Neural cell (in vitro differentiated cells): ENCODE measurements around the gene TOP1. TPM values are rescaled to one million over a fixed set of nuclear protein-coding genes. Genes with fewer than 3 reads are reported as not detected.

Experiments used
- H2AFZ ChIP-seq: fragments of 200-600, 300-800 bp; sonication (generic), shearing (Covaris generic); 2 replicates; pipeline ENCODE4 v1.6.0; 2014; ENCODE audit warnings: low read depth, mild to moderate bottlenecking, antibody characterized with exemption, low read length, moderate library complexity
- H3F3A ChIP-seq: fragments of 200-600 bp; shearing (Covaris generic); 2 replicates; pipeline ENCODE4 v1.6.1; 2016; ENCODE audit warnings: mild to moderate bottlenecking, moderate library complexity, mixed read lengths, antibody characterized with exemption, low read length; ENCODE audit not compliant: insufficient read depth, poor library complexity, severe bottlenecking
- H3K27ac ChIP-seq: fragments of 200-600, 300-800 bp; sonication (generic), shearing (Covaris generic); 2 replicates; pipeline ENCODE4 v1.5.1; 2014; ENCODE audit warnings: mild to moderate bottlenecking, low read length, moderate library complexity
- H3K27me3 ChIP-seq: fragments of 300-800, 200-600 bp; sonication (generic), shearing (Covaris generic); 2 replicates; pipeline ENCODE4 v1.6.0; 2014; ENCODE audit warnings: mild to moderate bottlenecking, low read depth, low read length, moderate library complexity; ENCODE audit not compliant: insufficient read depth
- H3K36me3 ChIP-seq: fragments of 300-800, 200-600 bp; sonication (generic), shearing (Covaris generic); 2 replicates; pipeline ENCODE4 v1.5.1; 2014; ENCODE audit warnings: mild to moderate bottlenecking, antibody characterized with exemption, low read length, moderate library complexity; ENCODE audit not compliant: insufficient read depth
- H3K4me2 ChIP-seq: fragments of 300-800, 200-600 bp; sonication (generic), shearing (Covaris generic); 2 replicates; pipeline ENCODE4 v1.6.0; 2014; ENCODE audit warnings: mild to moderate bottlenecking, low read length
- H3K4me3 ChIP-seq: fragments of 300-800, 200-600 bp; sonication (generic), shearing (Covaris generic); 2 replicates; pipeline ENCODE4 v1.5.1; 2014; ENCODE audit warnings: mild to moderate bottlenecking, low read length, moderate library complexity
- H3K79me2 ChIP-seq: fragments of 200-600 bp; shearing (Covaris generic); replicated peaks from 2 replicates; pipeline ENCODE4 v1.6.0; 2014; ENCODE audit warnings: mild to moderate bottlenecking, low read length, moderate library complexity; ENCODE audit not compliant: insufficient read depth
- H3K9ac ChIP-seq: fragments of 300-800, 200-600 bp; sonication (generic), shearing (Covaris generic); 2 replicates; pipeline ENCODE4 v1.6.1; 2016; ENCODE audit warnings: mild to moderate bottlenecking, low read length, mixed read lengths
- H3K9me2 ChIP-seq: fragments of 200-600 bp; shearing (Covaris generic); 2 replicates; pipeline ENCODE4 v1.6.1; 2016; ENCODE audit warnings: mild to moderate bottlenecking, low read length, mixed read lengths; ENCODE audit not compliant: insufficient read depth
- H3K9me3 ChIP-seq: fragments of 200-600, 300-800 bp; sonication (generic), shearing (Covaris generic); 2 replicates; pipeline ENCODE4 v1.6.1; 2016; ENCODE audit warnings: mild to moderate bottlenecking, mixed run types, low read length, moderate library complexity, mixed read lengths
- H4K20me1 ChIP-seq: fragments of 200-600 bp; shearing (Covaris generic); 2 replicates; pipeline ENCODE4 v1.6.1; 2016; ENCODE audit warnings: mild to moderate bottlenecking, mixed run types; ENCODE audit not compliant: insufficient read depth
- CTCF ChIP-seq: fragments of 450-650 bp; IDR thresholded peaks from 2 replicates; pipeline ENCODE4 v1.5.1; 2014; ENCODE audit warnings: antibody characterized with exemption, mild to moderate bottlenecking, moderate library complexity; ENCODE audit not compliant: poor library complexity, severe bottlenecking
- EP300 ChIP-seq: fragments of 450-650 bp; conservative IDR thresholded peaks from 2 replicates; pipeline ENCODE4 v1.6.1; 2014; ENCODE audit warnings: antibody characterized with exemption, mild to moderate bottlenecking, moderate library complexity; ENCODE audit not compliant: poor library complexity, severe bottlenecking
- EZH2 ChIP-seq: fragments of 200-600, 300-800 bp; shearing (Covaris generic), sonication (generic); IDR thresholded peaks from 2 replicates; pipeline ENCODE4 v1.6.1; 2014; ENCODE audit warnings: antibody characterized with exemption, low read length, borderline replicate concordance, mild to moderate bottlenecking; ENCODE audit not compliant: insufficient read depth, poor library complexity, severe bottlenecking
- MXI1 ChIP-seq: fragments of 450-650 bp; conservative IDR thresholded peaks from 2 replicates; pipeline ENCODE4 v1.6.1; 2014; ENCODE audit warnings: antibody characterized with exemption, mild to moderate bottlenecking; ENCODE audit not compliant: poor library complexity, severe bottlenecking
- POLR2AphosphoS5 ChIP-seq: IDR thresholded peaks from 2 replicates; pipeline ENCODE4 v1.6.1; 2012
- RAD21 ChIP-seq: fragments of 450-650 bp; conservative IDR thresholded peaks from 2 replicates; pipeline ENCODE4 v1.6.1; 2014; ENCODE audit warnings: antibody characterized with exemption, mild to moderate bottlenecking, moderate library complexity
- REST ChIP-seq: IDR thresholded peaks from 2 replicates; pipeline ENCODE4 v1.6.1; 2012; ENCODE audit warnings: borderline replicate concordance
- SMC3 ChIP-seq: fragments of 450-650 bp; conservative IDR thresholded peaks from 2 replicates; pipeline ENCODE4 v1.6.1; 2014; ENCODE audit warnings: antibody characterized with exemption, mild to moderate bottlenecking, moderate library complexity; ENCODE audit not compliant: poor library complexity
- TAF1 ChIP-seq: IDR thresholded peaks from 2 replicates; pipeline ENCODE4 v1.6.1; 2012; ENCODE audit warnings: low read depth
- polyA plus RNA-seq: library from polyadenylated mRNA; depleted of rRNA; stranded (reverse); fragments of >200 nt; gene quantifications from 2 replicates; pipeline ENCODE4 v1.2.3, GENCODE V29; 2014

Gene TOP1
- polyA plus RNA-seq, 1 donor from 2014 or later = 33.2 TPM

GRCh38 chr20:41147767-41148191 is 119.2 kb downstream of the TOP1 start:
- no peaks in the 10 kb centered on the region for H3K36me3 ChIP-seq
- H3K27me3 ChIP-seq = no peaks in the 10 kb centered on the region
- no peak overlapping the region for H3K9ac ChIP-seq
- no peak overlapping the region for H3K4me3 ChIP-seq
- no peaks in the 10 kb centered on the region for H3K9me2 ChIP-seq
- H3K79me2 ChIP-seq = peaks cover 97% of the 10 kb centered on the region
- TF ChIP-seq CTCF (no peak), TAF1 (no peak), EZH2 (no peak), EP300 (no peak), MXI1 (no peak), POLR2AphosphoS5 (no peak), SMC3 (no peak), RAD21 (no peak), REST (no peak)
- no peaks in the 10 kb centered on the region for H3F3A ChIP-seq
- no peak overlapping the region for H3K27ac ChIP-seq
- no peak overlapping the region for H2AFZ ChIP-seq
- H4K20me1 ChIP-seq = peaks cover 48% of the 10 kb centered on the region
- no peak overlapping the region for H3K4me2 ChIP-seq
- H3K9me3 ChIP-seq = no peaks in the 10 kb centered on the region

DNA sequence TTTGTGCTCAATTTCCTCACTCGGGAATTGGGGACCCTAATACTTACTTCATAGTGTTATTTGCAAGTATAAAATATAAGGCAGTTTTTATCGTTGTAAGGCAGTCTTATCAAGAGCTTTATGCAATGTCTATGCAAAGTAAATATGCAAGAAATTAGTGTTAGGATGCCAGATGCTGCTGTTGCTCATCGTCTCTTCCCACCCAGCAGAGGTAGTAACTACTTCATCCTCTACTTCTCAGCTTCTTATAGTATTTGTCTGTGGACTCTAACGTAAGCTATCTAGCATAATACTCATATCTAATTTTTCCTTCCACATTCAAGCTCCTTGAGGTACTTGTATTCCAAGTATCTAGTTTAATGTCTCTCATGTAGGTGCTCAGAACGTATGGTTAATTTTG is 120.3 kb downstream of the TOP1 start:
- H3K27ac ChIP-seq = no peak overlapping the region
- TF ChIP-seq SMC3 (no peak), EP300 (no peak), RAD21 (no peak), POLR2AphosphoS5 (no peak), CTCF (no peak), EZH2 (no peak), REST (no peak)
- H4K20me1 ChIP-seq = peaks cover 46% of the 10 kb centered on the region

More for the DNA sequence above, 120.3 kb downstream of the TOP1 start:
- H3K4me2 ChIP-seq = no peak overlapping the region
- no peaks in the 10 kb centered on the region for H3K9me3 ChIP-seq
- no peaks in the 10 kb centered on the region for H3F3A ChIP-seq
- H3K9me2 ChIP-seq = no peaks in the 10 kb centered on the region
- no peaks in the 10 kb centered on the region for H3K36me3 ChIP-seq
- H3K9ac ChIP-seq = no peak overlapping the region
- no peak overlapping the region for H3K4me3 ChIP-seq
- H3K79me2 ChIP-seq = peaks cover 97% of the 10 kb centered on the region
- no peaks in the 10 kb centered on the region for H3K27me3 ChIP-seq
- H2AFZ ChIP-seq = no peak overlapping the region
